ENCODE measurements around the gene CASP2. TPM values are rescaled to one million over a fixed set of nuclear protein-coding genes. Genes with fewer than 3 reads are reported as not detected.

The CASP2 gene
- total and polyA plus RNA-seq, 10 of the 15 experiments (the other 5 are each of a cell fraction or from before 2014, with no cell fraction given), result 12.1 to 60.4 (median 26.2) TPM

GRCh38 chr7:143322760-143323633 lies 34.8 kb downstream of the CASP2 start:
- FAIRE-seq (no peak), ATAC-seq (no peak), DNase-seq (ENCODE audit: low read depth, low spot score) (no peak)
- POLR2A ChIA-PET, result no interaction called here
- Histone ChIP-seq H3K9ac (ENCODE audit: control insufficient read depth, insufficient read depth, low read length) (no peak overlapping the region), H3K4me2 (ENCODE audit: control insufficient read depth, insufficient read depth) (no peak overlapping the region), H3K9me3 (replicated peaks; ENCODE audit: control insufficient read depth, insufficient read depth, low read length) (no peaks in the 10 kb centered on the region), H4K20me1 (ENCODE audit: control insufficient read depth, insufficient read depth) (no peaks in the 10 kb centered on the region), H2AFZ (ENCODE audit: control insufficient read depth, low read depth, low read length) (no peak overlapping the region), H3K79me2 (ENCODE audit: control insufficient read depth, insufficient read depth, low read length) (no peaks in the 10 kb centered on the region), H3K36me3 (ENCODE audit: control insufficient read depth in 2 of 2, insufficient read depth in 2 of 2, low read length in 1 of 2) (no peaks in the 10 kb centered on the region), H3K4me3 (no peak overlapping the region), H3K27ac (ENCODE audit: control insufficient read depth, insufficient read depth) (no peak overlapping the region), H3K4me1 (ENCODE audit: control insufficient read depth, insufficient read depth, low read length) (peaks cover 10% of the 10 kb centered on the region; the same call in 1 of the 2 replicates), H3K27me3 (replicated peaks in 1 of 2; ENCODE audit: control insufficient read depth in 2 of 2, insufficient read depth in 2 of 2, low read length in 1 of 2) (no peaks in the 10 kb centered on the region)
- intact Hi-C loops (cut with micrococcal nuclease; ENCODE audit: unreplicated experiment), result no loop called here
- SMC1A ChIA-PET (ENCODE audit: uncharacterized antibody, unreplicated experiment), result interaction anchor here (1.1 kb wide), 1 partner anchor 94 kb away, joined by 3 read pairs; no protein-coding TSS in a partner anchor
- no TSS peak for BruUV-seq (replicated peaks)
- CTCF ChIA-PET, result no interaction called here
- RAD21 ChIA-PET (ENCODE audit: unreplicated experiment), result no interaction called here
- in situ Hi-C loops (cut with MboI), result no loop called here
- 63% methylated on average over 21 of the region's 23 CpGs for WGBS (ENCODE audit: insufficient coverage, insufficient replicate concordance, low lambda C conversion rate, missing lambda C conversion rate)
- TF ChIP-seq MEF2A (IDR thresholded peaks at IDR 0.05; ENCODE audit: insufficient read depth, low read depth, low read length) (no peak), ZSCAN29 (IDR thresholded peaks at IDR 0.05) (no peak), KLF5 (IDR thresholded peaks at IDR 0.05; ENCODE audit: partially characterized antibody) (no peak), CHD1 (IDR thresholded peaks at IDR 0.05; ENCODE audit: low read depth, low read length) (no peak), TCF3 (IDR thresholded peaks at IDR 0.05; ENCODE audit: borderline replicate concordance, insufficient read depth, low read depth, low read length) (no peak), PML (IDR thresholded peaks at IDR 0.05; ENCODE audit: low read length) (no peak), NRF1 (conservative IDR thresholded peaks at IDR 0.05; ENCODE audit: low read depth, low read length) (no peak), ZNF207 (IDR thresholded peaks at IDR 0.05; ENCODE audit: borderline replicate concordance) (no peak), FOXM1 (IDR thresholded peaks at IDR 0.05; ENCODE audit: low read depth, low read length) (no peak), DPF2 (IDR thresholded peaks at IDR 0.05) (no peak), STAT3 (IDR thresholded peaks at IDR 0.05; ENCODE audit: low read depth, low read length) (no peak), MTA2 (IDR thresholded peaks at IDR 0.05; ENCODE audit: low read depth) (no peak), E2F4 (IDR thresholded peaks at IDR 0.05; ENCODE audit: low read depth, low read length) (no peak), GABPA (IDR thresholded peaks at IDR 0.05; ENCODE audit: low read depth) (no peak), SIX5 (IDR thresholded peaks at IDR 0.05; ENCODE audit: low read depth, low read length, severe bottlenecking) (no peak)
- TF ChIP-seq, protein P1, sequence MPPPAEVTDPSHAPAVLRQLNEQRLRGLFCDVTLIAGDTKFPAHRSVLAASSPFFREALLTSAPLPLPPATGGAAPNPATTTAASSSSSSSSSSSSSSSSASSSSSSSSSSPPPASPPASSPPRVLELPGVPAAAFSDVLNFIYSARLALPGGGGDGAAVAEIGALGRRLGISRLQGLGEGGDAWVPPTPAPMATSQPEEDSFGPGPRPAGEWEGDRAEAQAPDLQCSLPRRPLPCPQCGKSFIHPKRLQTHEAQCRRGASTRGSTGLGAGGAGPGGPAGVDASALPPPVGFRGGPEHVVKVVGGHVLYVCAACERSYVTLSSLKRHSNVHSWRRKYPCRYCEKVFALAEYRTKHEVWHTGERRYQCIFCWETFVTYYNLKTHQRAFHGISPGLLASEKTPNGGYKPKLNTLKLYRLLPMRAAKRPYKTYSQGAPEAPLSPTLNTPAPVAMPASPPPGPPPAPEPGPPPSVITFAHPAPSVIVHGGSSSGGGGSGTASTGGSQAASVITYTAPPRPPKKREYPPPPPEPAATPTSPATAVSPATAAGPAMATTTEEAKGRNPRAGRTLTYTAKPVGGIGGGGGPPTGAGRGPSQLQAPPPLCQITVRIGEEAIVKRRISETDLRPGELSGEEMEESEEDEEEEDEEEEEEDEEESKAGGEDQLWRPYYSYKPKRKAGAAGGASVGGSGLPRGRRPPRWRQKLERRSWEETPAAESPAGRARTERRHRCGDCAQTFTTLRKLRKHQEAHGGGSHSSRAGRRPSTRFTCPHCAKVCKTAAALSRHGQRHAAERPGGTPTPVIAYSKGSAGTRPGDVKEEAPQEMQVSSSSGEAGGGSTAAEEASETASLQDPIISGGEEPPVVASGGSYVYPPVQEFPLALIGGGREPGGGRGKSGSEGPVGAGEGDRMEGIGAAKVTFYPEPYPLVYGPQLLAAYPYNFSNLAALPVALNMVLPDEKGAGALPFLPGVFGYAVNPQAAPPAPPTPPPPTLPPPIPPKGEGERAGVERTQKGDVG (CRISPR knock-in tag; IDR thresholded peaks at IDR 0.05), result no peak
- TF ChIP-seq, protein P2, sequence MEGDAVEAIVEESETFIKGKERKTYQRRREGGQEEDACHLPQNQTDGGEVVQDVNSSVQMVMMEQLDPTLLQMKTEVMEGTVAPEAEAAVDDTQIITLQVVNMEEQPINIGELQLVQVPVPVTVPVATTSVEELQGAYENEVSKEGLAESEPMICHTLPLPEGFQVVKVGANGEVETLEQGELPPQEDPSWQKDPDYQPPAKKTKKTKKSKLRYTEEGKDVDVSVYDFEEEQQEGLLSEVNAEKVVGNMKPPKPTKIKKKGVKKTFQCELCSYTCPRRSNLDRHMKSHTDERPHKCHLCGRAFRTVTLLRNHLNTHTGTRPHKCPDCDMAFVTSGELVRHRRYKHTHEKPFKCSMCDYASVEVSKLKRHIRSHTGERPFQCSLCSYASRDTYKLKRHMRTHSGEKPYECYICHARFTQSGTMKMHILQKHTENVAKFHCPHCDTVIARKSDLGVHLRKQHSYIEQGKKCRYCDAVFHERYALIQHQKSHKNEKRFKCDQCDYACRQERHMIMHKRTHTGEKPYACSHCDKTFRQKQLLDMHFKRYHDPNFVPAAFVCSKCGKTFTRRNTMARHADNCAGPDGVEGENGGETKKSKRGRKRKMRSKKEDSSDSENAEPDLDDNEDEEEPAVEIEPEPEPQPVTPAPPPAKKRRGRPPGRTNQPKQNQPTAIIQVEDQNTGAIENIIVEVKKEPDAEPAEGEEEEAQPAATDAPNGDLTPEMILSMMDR (IDR thresholded peaks at IDR 0.05 in 2 of 3, conservative IDR thresholded peaks at IDR 0.05 in 1 of 3; ENCODE audit: control insufficient read depth in 2 of 3, extremely low read depth in 1 of 3, insufficient read depth in 1 of 3, low read depth in 3 of 3, low read length in 3 of 3), result no peak
